ENCODE measurements around the gene TBC1D22A. TPM values are rescaled to one million over a fixed set of nuclear protein-coding genes. Genes with fewer than 3 reads are reported as not detected.

Gene TBC1D22A
- total and polyA plus RNA-seq, 2 experiments from 2014 or later = 9.6 to 13.3 TPM

DNA sequence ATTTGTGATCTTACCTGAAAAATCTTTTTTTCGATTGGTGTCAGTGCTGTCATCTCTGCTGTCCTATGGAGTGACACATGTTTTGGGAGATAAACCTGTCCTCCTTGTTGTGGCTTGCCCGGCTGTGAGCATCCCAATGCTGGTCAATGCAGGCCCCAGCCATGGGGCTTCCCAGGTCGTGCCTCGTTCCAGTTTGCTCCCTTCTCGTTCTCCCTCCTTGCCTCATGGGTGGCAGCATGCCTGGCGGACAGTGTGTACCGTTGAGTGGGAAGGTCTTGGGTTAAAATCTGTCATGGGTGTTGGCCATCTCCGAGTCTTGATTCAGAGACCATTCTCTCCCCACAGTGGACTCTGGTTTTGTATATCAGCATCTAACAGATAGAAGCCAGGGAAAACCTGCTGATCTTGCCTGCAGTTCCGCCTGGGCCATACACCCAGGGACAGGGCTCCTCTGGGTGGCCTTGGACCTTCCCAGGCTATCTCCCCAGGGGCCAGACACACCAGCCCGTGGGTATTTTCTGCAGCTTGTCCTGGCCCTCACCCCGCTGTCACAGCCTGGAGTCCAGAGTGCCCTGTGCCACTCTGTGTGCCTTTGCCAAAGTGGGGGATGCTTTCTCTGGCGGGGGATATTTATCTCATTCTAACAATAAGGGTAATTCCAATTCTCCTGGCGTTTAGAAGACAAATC lies 208.1 kb downstream of the TBC1D22A start:
- no peak overlapping the region for H3K27ac ChIP-seq (ENCODE audit: low read depth)

DNA sequence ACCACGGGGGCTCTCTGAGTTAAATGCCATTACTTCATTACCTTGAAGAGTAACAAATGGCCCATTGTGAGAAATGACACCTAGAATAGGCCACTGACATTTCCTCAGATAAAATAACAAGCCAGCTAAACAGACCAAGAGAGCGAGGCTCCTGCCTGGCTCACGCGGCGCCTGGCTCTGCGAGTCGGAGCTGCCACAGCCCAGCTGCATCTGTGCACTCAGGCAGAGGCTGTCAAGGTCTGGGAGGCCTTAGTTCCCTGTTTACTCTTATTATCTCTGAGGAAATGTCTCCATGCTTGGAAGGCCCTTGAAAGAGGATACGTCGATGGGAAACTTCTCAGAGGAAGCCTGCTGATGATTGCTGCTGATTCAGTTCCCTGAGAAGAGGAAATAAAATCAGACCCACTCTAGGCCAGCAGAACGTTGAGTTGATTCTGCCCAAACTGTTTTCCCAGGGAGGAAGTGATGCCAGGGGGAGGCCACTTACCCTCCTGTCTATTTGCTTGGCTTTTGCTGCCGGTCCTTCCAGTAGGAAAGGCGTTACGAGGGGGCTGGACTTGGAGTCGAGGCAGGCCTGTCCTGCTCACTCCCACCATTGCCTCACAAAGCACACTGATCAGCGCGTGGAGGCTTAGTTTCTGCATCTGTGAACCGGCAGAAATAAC lies 208.8 kb downstream of the TBC1D22A start:
- no peak for ATAC-seq
- Mint-ChIP-seq H3K4me3 (no peak overlapping the region), H3K36me3 (ENCODE audit: low read depth) (no peaks in the 10 kb centered on the region), H3K27me3 (ENCODE audit: insufficient read depth, low read depth, poor library complexity) (no peaks in the 10 kb centered on the region), H3K9me3 (no peaks in the 10 kb centered on the region), H3K4me1 (peaks cover 28% of the 10 kb centered on the region), H3K27ac (no peak overlapping the region)
- Histone ChIP-seq H3K4me3 (no peak overlapping the region), H2AFZ (no peak overlapping the region), H3K4me2 (no peak overlapping the region), H3F3A (replicated peaks; ENCODE audit: low read depth) (no peaks in the 10 kb centered on the region), H3K27me3 (ENCODE audit: insufficient read depth) (no peaks in the 10 kb centered on the region), H3K36me3 (ENCODE audit: insufficient read depth) (no peaks in the 10 kb centered on the region), H3K4me1 (ENCODE audit: insufficient read depth) (no peaks in the 10 kb centered on the region), H4K20me1 (replicated peaks; ENCODE audit: insufficient read depth) (no peaks in the 10 kb centered on the region), H3K79me2 (replicated peaks; ENCODE audit: insufficient read depth) (peaks cover 7% of the 10 kb centered on the region; the same call in 1 of the 2 replicates), H3K27ac (ENCODE audit: low read depth) (no peak overlapping the region), H3K9me2 (ENCODE audit: insufficient read depth) (no peaks in the 10 kb centered on the region)
- no peak for TF ChIP-seq POLR2AphosphoS5 (IDR thresholded peaks at IDR 0.05; ENCODE audit: low read depth)
- no peak for TF ChIP-seq JUNB (IDR thresholded peaks at IDR 0.05; ENCODE audit: unreplicated experiment)
- TF ChIP-seq, protein P1, sequence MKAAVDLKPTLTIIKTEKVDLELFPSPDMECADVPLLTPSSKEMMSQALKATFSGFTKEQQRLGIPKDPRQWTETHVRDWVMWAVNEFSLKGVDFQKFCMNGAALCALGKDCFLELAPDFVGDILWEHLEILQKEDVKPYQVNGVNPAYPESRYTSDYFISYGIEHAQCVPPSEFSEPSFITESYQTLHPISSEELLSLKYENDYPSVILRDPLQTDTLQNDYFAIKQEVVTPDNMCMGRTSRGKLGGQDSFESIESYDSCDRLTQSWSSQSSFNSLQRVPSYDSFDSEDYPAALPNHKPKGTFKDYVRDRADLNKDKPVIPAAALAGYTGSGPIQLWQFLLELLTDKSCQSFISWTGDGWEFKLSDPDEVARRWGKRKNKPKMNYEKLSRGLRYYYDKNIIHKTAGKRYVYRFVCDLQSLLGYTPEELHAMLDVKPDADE (IDR thresholded peaks at IDR 0.05) = no peak
- TF ChIP-seq, protein P2, sequence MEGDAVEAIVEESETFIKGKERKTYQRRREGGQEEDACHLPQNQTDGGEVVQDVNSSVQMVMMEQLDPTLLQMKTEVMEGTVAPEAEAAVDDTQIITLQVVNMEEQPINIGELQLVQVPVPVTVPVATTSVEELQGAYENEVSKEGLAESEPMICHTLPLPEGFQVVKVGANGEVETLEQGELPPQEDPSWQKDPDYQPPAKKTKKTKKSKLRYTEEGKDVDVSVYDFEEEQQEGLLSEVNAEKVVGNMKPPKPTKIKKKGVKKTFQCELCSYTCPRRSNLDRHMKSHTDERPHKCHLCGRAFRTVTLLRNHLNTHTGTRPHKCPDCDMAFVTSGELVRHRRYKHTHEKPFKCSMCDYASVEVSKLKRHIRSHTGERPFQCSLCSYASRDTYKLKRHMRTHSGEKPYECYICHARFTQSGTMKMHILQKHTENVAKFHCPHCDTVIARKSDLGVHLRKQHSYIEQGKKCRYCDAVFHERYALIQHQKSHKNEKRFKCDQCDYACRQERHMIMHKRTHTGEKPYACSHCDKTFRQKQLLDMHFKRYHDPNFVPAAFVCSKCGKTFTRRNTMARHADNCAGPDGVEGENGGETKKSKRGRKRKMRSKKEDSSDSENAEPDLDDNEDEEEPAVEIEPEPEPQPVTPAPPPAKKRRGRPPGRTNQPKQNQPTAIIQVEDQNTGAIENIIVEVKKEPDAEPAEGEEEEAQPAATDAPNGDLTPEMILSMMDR (conservative IDR thresholded peaks at IDR 0.05; ENCODE audit: low read depth in 2 of 2) = no peak
- no peak for TF ChIP-seq EZH2phosphoT487 (IDR thresholded peaks at IDR 0.05; ENCODE audit: unreplicated experiment)
- no peak for TF ChIP-seq EZH2 (IDR thresholded peaks at IDR 0.05; ENCODE audit: low read depth, unreplicated experiment)
- no peak for TF ChIP-seq ZNF331 (CRISPR knock-in tag; IDR thresholded peaks at IDR 0.05; ENCODE audit: low read depth)
- DNase-seq (ENCODE audit: low spot score) = no peak

More for the DNA sequence above, 208.1 kb downstream of the TBC1D22A start:
- no peak overlapping the region for H3K4me2 ChIP-seq
- H3K27ac Mint-ChIP-seq = no peak overlapping the region
- TF ChIP-seq ZNF114 (CRISPR knock-in tag; IDR thresholded peaks at IDR 0.05) = no peak
- TF ChIP-seq NANOG (IDR thresholded peaks at IDR 0.05; ENCODE audit: borderline replicate concordance) = no peak
- no peak for TF ChIP-seq POLR2AphosphoS5 (IDR thresholded peaks at IDR 0.05; ENCODE audit: low read depth)
- TF ChIP-seq STAT1 (IDR thresholded peaks at IDR 0.05; ENCODE audit: unreplicated experiment) = no peak
- no peak for TF ChIP-seq EZH2 (IDR thresholded peaks at IDR 0.05; ENCODE audit: low read depth, unreplicated experiment)
- TF ChIP-seq ZNF331 (CRISPR knock-in tag; IDR thresholded peaks at IDR 0.05; ENCODE audit: low read depth) = no peak
- TF ChIP-seq, protein P3, sequence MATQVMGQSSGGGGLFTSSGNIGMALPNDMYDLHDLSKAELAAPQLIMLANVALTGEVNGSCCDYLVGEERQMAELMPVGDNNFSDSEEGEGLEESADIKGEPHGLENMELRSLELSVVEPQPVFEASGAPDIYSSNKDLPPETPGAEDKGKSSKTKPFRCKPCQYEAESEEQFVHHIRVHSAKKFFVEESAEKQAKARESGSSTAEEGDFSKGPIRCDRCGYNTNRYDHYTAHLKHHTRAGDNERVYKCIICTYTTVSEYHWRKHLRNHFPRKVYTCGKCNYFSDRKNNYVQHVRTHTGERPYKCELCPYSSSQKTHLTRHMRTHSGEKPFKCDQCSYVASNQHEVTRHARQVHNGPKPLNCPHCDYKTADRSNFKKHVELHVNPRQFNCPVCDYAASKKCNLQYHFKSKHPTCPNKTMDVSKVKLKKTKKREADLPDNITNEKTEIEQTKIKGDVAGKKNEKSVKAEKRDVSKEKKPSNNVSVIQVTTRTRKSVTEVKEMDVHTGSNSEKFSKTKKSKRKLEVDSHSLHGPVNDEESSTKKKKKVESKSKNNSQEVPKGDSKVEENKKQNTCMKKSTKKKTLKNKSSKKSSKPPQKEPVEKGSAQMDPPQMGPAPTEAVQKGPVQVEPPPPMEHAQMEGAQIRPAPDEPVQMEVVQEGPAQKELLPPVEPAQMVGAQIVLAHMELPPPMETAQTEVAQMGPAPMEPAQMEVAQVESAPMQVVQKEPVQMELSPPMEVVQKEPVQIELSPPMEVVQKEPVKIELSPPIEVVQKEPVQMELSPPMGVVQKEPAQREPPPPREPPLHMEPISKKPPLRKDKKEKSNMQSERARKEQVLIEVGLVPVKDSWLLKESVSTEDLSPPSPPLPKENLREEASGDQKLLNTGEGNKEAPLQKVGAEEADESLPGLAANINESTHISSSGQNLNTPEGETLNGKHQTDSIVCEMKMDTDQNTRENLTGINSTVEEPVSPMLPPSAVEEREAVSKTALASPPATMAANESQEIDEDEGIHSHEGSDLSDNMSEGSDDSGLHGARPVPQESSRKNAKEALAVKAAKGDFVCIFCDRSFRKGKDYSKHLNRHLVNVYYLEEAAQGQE (IDR thresholded peaks at IDR 0.05; ENCODE audit: unreplicated experiment) = no peak
- TF ChIP-seq, protein P1 (IDR thresholded peaks at IDR 0.05) = no peak
- TF ChIP-seq EZH2phosphoT487 (IDR thresholded peaks at IDR 0.05; ENCODE audit: unreplicated experiment) = no peak
- H3K36me3 ChIP-seq (ENCODE audit: insufficient read depth) = no peaks in the 10 kb centered on the region
- H3K4me1 ChIP-seq (ENCODE audit: insufficient read depth) = no peaks in the 10 kb centered on the region
- H4K20me1 ChIP-seq (replicated peaks; ENCODE audit: insufficient read depth) = no peaks in the 10 kb centered on the region
- H3K27me3 Mint-ChIP-seq (ENCODE audit: insufficient read depth, low read depth, poor library complexity) = no peaks in the 10 kb centered on the region
- peaks cover 31% of the 10 kb centered on the region for H3K4me1 Mint-ChIP-seq
- no peaks in the 10 kb centered on the region; the same call in 2 of the 3 replicates for H3K9me3 Mint-ChIP-seq
- ATAC-seq (no peak), DNase-seq (ENCODE audit: low spot score) (no peak)
- H3K9me2 ChIP-seq (ENCODE audit: insufficient read depth) = no peaks in the 10 kb centered on the region
- H3K27me3 ChIP-seq (ENCODE audit: insufficient read depth) = no peaks in the 10 kb centered on the region
- no peaks in the 10 kb centered on the region for H3F3A ChIP-seq (replicated peaks; ENCODE audit: low read depth)
- H3K4me3 ChIP-seq = no peak overlapping the region
- H3K36me3 Mint-ChIP-seq (ENCODE audit: low read depth) = no peaks in the 10 kb centered on the region
- H3K4me3 Mint-ChIP-seq = no peak overlapping the region
- no peak overlapping the region for H2AFZ ChIP-seq
- H3K79me2 ChIP-seq (replicated peaks; ENCODE audit: insufficient read depth) = peaks cover 7% of the 10 kb centered on the region; the same call in 1 of the 2 replicates
